GM12878 (cell line): Measurements from ENCODE around the gene SPON2.

Source experiments
- CTCF ChIP-seq, 3 experiments: IDR thresholded peaks in 2 of 3; conservative IDR thresholded peaks in 1 of 3; 2 replicates each; pipeline ENCODE4 v1.5.1; 2011; ENCODE audit warnings: low read depth in 3 of 3, low read length in 3 of 3, mild to moderate bottlenecking in 3 of 3, control low read depth in 2 of 3, moderate library complexity in 2 of 3, inconsistent platforms in 1 of 3, mixed read lengths in 1 of 3; ENCODE audit not compliant: control insufficient read depth in 2 of 3, insufficient read depth in 1 of 3; ENCODE audit errors: extremely low read depth in 1 of 3
- EZH2 ChIP-seq: IDR thresholded peaks from 2 replicates; pipeline ENCODE4 v1.6.1; 2012; ENCODE audit warnings: low read depth, mild to moderate bottlenecking, control low read depth, inconsistent platforms, low read length, borderline replicate concordance; ENCODE audit not compliant: control insufficient read depth
- SMAD5 ChIP-seq: IDR thresholded peaks from 2 replicates; pipeline ENCODE4 v1.6.1; 2016; ENCODE audit warnings: antibody characterized with exemption, low read depth
- SMC3 ChIP-seq: IDR thresholded peaks from 2 replicates; pipeline ENCODE4 v1.6.1; 2011; ENCODE audit warnings: low read length, improper control_type of control experiment, borderline replicate concordance
- SREBF2 ChIP-seq: IDR thresholded peaks from 2 replicates; pipeline ENCODE4 v1.6.1; 2012; ENCODE audit warnings: mild to moderate bottlenecking, low read length

GRCh38 chr4:1195109-1195671 lies 22.8 kb upstream of the SPON2 start:
- TF ChIP-seq SREBF2 (no peak), CTCF (IDR thresholded peaks at IDR 0.05 in 2 of 3, conservative IDR thresholded peaks at IDR 0.05 in 1 of 3; ENCODE audit: control insufficient read depth in 2 of 3, extremely low read depth in 1 of 3, insufficient read depth in 1 of 3, low read depth in 3 of 3, low read length in 3 of 3) (no peak), EZH2 (no peak), SMC3 (no peak), SMAD5 (no peak)
